A549 (cell line): Measurements from ENCODE around the gene HGFAC. TPM values are rescaled to one million over a fixed set of nuclear protein-coding genes. Genes with fewer than 3 reads are reported as not detected.

ENCODE experiments used
- ATAC-seq, 2 experiments: fragments of 200-7000 bp in 1 of 2; fragments of >200 bp in 1 of 2; cut with Nextera tagmentation in 1 of 2; cut with Tn5 transposase in 1 of 2; 3 replicates each; pipeline versions ENCODE4 v1.8.0 to v1.9.1; 2018 to 2020; ENCODE audit warnings: mild to moderate bottlenecking in 1 of 2, moderate library complexity in 1 of 2
- CTCF ChIA-PET: fragments of 300-600 bp; sonication (Branson Sonifier 250); formaldehyde crosslinking; extraction: SDS; loops from one replicate; lab custom pipeline; 2021; ENCODE audit warnings: antibody characterized with exemption, inconsistent platforms; lab: Yijun Ruan, JAX
- POLR2A ChIA-PET: fragments of 350-600 bp; formaldehyde crosslinking; extraction: SDS; loops from one replicate; lab custom pipeline; 2021; ENCODE audit warnings: antibody characterized with exemption, inconsistent platforms; lab: Yijun Ruan, JAX
- DNase-seq, 2 experiments: peaks; one replicate each; pipeline versions ENCODE4 v3.0.0 to v3.0.0-alpha.2; 2011 to 2016; ENCODE audit warnings: low read depth in 1 of 2, low spot score in 1 of 2
- FAIRE-seq: peaks from 2 replicates; lab custom pipeline; 2011; peaks lifted over from hg19 to GRCh38; lab: Jason Lieb, UNC
- H3K27ac ChIP-seq, 2 experiments: fragments of >200 bp; sonication (Bioruptor Twin); formaldehyde crosslinking; 3 replicates each; pipeline ENCODE4 v1.5.1; 2016 to 2017
- H3K4me1 ChIP-seq: fragments of >200 bp; sonication (Bioruptor Twin); formaldehyde crosslinking; 3 replicates; pipeline ENCODE4 v1.6.1; 2016
- H3K4me2 ChIP-seq: fragments of >200 bp; sonication (Bioruptor Twin); formaldehyde crosslinking; 3 replicates; pipeline ENCODE4 v1.6.1; 2016
- H3K4me3 ChIP-seq: fragments of >200 bp; sonication (Bioruptor Twin); formaldehyde crosslinking; 3 replicates; pipeline ENCODE4 v1.5.1; 2016
- H3K9me3 ChIP-seq: fragments of >200 bp; sonication (Bioruptor Twin); formaldehyde crosslinking; 3 replicates; pipeline ENCODE4 v1.6.1; 2016
- CBX2 ChIP-seq: fragments of 200-600 bp; sonication (generic); IDR thresholded peaks from 2 replicates; pipeline ENCODE4 v1.6.1; 2016; ENCODE audit warnings: low read depth, mild to moderate bottlenecking, borderline replicate concordance
- CEBPB ChIP-seq, 2 experiments: fragments of >200 bp in 1 of 2; sonication (Bioruptor Twin) in 1 of 2; formaldehyde crosslinking in 1 of 2; IDR thresholded peaks; 2 replicates each; pipeline ENCODE4 v1.6.1; 2012 to 2016
- CHD2 ChIP-seq: fragments of 150-350 bp; IDR thresholded peaks from 2 replicates; pipeline ENCODE4 v1.6.1; 2014; ENCODE audit warnings: low read length; ENCODE audit not compliant: partially characterized antibody
- CHD4 ChIP-seq: fragments of 200-600 bp; sonication (generic); IDR thresholded peaks from 2 replicates; pipeline ENCODE4 v1.6.1; 2016; ENCODE audit warnings: antibody characterized with exemption, mild to moderate bottlenecking, borderline replicate concordance
- ESRRA ChIP-seq: fragments of 150-350 bp; IDR thresholded peaks from 2 replicates; pipeline ENCODE4 v1.6.1; 2014; ENCODE audit warnings: mild to moderate bottlenecking, low read length, borderline replicate concordance
- HOXA7 ChIP-seq: fragments of 250-450 bp; sonication (Bioruptor Pico); IDR thresholded peaks from 2 replicates; pipeline ENCODE4 v1.5.0; 2020; ENCODE audit warnings: mild to moderate bottlenecking, moderate library complexity
- KDM5A ChIP-seq: fragments of 200-600 bp; sonication (generic); IDR thresholded peaks from 2 replicates; pipeline ENCODE4 v1.6.1; 2016; ENCODE audit warnings: antibody characterized with exemption, mild to moderate bottlenecking
- RCOR1 ChIP-seq: fragments of 150-350 bp; IDR thresholded peaks from 2 replicates; pipeline ENCODE4 v1.6.1; 2014; ENCODE audit warnings: antibody characterized with exemption, low read length, low read depth
- RFX5 ChIP-seq: fragments of 450-650 bp; IDR thresholded peaks from 2 replicates; pipeline ENCODE4 v1.7.1; 2014; ENCODE audit warnings: antibody characterized with exemption, mild to moderate bottlenecking, moderate library complexity
- RNF2 ChIP-seq: fragments of 200-600 bp; sonication (generic); IDR thresholded peaks from 2 replicates; pipeline ENCODE4 v1.6.1; 2016; ENCODE audit warnings: low read depth, mild to moderate bottlenecking, antibody characterized with exemption, moderate library complexity, borderline replicate concordance
- ZNF302 ChIP-seq: fragments of 250-450 bp; sonication (Bioruptor Pico); IDR thresholded peaks from 2 replicates; pipeline ENCODE4 v1.9.0; 2021; ENCODE audit warnings: inconsistent platforms, mild to moderate bottlenecking, moderate library complexity
- WGBS: methylation state at CpG from one replicate; pipeline ENCODE4 v1.1.6; 2017; ENCODE audit errors: missing lambda C conversion rate; 5-methylcytosine and 5-hydroxymethylcytosine counted together
- polyA plus RNA-seq, 4 experiments: library from polyadenylated mRNA; depleted of rRNA in 3 of 4; stranded (reverse); fragments of >200 nt; fragmentation: RNase III in 1 of 4; extraction: RNeasy Plus Mini Kit Qiagen cat#74134 plus additional on column Dnase treatment in 1 of 4; gene quantifications; 2 replicates in 3 of 4; 3 replicates in 1 of 4; pipeline ENCODE4 v1.2.3, GENCODE V29; 2011 to 2017
- TF ChIP-seq, protein P1 (sequence below): IDR thresholded peaks from 2 replicates; pipeline ENCODE4 v1.6.1; 2012
- TF ChIP-seq, protein P2 (sequence below): fragments of 250-450 bp; sonication (Bioruptor Pico); IDR thresholded peaks from 2 replicates; pipeline ENCODE4 v1.5.0; 2021; ENCODE audit warnings: mild to moderate bottlenecking, moderate library complexity, borderline replicate concordance
- TF ChIP-seq, protein P3 (sequence below): fragments of >200 bp; sonication (Bioruptor Twin); formaldehyde crosslinking; IDR thresholded peaks from 3 replicates; pipeline ENCODE4 v1.5.1; 2016
- TF ChIP-seq, protein P4 (sequence below): fragments of 200-600 bp; sonication (generic); IDR thresholded peaks from 2 replicates; pipeline ENCODE4 v1.6.1; 2016; ENCODE audit warnings: antibody characterized with exemption, mild to moderate bottlenecking, moderate library complexity
- TF ChIP-seq, protein P5 (sequence below): fragments of >200 bp; sonication (Bioruptor Twin); formaldehyde crosslinking; IDR thresholded peaks from 3 replicates; pipeline ENCODE4 v1.6.1; 2016
- TF ChIP-seq, protein P6 (sequence below): fragments of >200 bp; sonication (Bioruptor Twin); formaldehyde crosslinking; IDR thresholded peaks from 2 replicates; pipeline ENCODE4 v1.6.1; 2016
- TF ChIP-seq, protein P7 (sequence below): fragments of 250-450 bp; sonication (Bioruptor Pico); IDR thresholded peaks from 2 replicates; pipeline ENCODE4 v1.5.0; 2020; ENCODE audit warnings: low read depth, mild to moderate bottlenecking, moderate library complexity

Gene HGFAC
- polyA plus RNA-seq, 2 of the 4 experiments (the other 2 are of a cell fraction) = 0.25 TPM; not detected in 1

DNA sequence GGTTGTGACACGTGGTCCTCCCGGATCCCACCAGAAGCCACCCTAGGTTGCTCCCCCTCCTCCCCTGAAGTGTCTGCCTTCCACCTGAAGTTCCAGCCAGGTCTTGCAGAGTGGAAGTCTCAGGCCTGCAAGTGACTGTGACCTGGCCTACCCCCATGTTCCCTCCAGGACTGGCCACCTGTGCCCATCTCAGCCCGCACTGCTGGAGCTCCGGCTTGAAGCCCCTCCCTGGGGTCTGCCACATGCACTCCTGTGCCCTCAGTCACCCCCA is 6.1 kb upstream of the HGFAC start (continued):
- TF ChIP-seq, protein P1, sequence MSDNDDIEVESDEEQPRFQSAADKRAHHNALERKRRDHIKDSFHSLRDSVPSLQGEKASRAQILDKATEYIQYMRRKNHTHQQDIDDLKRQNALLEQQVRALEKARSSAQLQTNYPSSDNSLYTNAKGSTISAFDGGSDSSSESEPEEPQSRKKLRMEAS = no peak

DNA sequence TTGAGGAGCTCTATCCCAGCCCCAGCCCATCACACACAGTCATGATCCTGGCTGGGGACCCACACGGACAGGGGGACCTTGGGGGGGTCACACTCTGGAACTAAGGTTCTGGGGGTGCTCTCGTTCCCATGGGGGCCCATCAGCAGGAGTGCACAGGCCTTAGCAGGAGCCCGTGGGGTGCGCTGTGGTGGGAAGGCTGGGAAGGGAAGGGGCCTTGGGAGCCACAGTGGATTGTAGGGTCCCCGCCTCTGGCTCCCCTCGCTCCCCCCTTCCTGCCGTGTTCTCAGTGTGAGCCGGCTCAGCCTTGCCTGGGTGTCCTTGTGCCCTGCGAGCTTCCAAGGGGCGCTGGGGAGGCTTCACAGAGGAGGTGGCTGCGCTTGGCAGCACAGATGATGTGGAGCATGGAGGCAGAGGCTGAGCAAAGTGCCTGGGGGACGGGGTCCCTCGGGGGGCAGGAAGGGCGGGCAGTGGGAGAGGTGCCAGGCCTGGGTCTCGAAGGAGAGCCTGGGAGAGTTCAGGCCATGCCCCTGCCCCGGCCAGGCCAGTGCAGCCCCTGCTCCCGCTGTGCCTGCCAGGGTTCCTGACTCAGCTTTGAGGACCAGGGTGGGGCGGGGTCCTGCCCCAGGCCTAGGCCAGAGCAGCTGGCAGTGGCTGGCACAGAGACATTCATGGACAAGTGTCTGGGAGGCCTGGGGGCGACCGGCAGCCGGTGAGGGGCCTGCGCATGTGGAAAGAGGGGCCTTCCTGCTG is 5.5 kb upstream of the HGFAC start:
- H3K4me3 ChIP-seq = no peak overlapping the region
- ATAC-seq = peak in 1 of 2 experiments; percentile 32; a peak in 4 of 6 replicates
- peaks cover 24% of the 10 kb centered on the region for H3K4me1 ChIP-seq
- POLR2A ChIA-PET = no interaction called here
- CTCF ChIA-PET = interaction anchor here (1.6 kb wide), 2 partner anchors 9 to 90 kb away, joined by 4 to 8 read pairs; no protein-coding TSS in a partner anchor
- no peaks in the 10 kb centered on the region for H3K9me3 ChIP-seq
- FAIRE-seq = no peak
- peak overlapping the region; percentile 52 for H3K4me2 ChIP-seq
- TF ChIP-seq, protein P2, sequence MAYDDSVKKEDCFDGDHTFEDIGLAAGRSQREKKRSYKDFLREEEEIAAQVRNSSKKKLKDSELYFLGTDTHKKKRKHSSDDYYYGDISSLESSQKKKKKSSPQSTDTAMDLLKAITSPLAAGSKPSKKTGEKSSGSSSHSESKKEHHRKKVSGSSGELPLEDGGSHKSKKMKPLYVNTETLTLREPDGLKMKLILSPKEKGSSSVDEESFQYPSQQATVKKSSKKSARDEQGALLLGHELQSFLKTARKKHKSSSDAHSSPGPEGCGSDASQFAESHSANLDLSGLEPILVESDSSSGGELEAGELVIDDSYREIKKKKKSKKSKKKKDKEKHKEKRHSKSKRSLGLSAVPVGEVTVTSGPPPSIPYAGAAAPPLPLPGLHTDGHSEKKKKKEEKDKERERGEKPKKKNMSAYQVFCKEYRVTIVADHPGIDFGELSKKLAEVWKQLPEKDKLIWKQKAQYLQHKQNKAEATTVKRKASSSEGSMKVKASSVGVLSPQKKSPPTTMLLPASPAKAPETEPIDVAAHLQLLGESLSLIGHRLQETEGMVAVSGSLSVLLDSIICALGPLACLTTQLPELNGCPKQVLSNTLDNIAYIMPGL (CRISPR knock-in tag) = no peak
- no peak for TF ChIP-seq RNF2
- TF ChIP-seq ZNF302 (CRISPR knock-in tag) = no peak
- TF ChIP-seq KDM5A = no peak
- TF ChIP-seq HOXA7 (CRISPR knock-in tag) = no peak
- TF ChIP-seq, protein P3, sequence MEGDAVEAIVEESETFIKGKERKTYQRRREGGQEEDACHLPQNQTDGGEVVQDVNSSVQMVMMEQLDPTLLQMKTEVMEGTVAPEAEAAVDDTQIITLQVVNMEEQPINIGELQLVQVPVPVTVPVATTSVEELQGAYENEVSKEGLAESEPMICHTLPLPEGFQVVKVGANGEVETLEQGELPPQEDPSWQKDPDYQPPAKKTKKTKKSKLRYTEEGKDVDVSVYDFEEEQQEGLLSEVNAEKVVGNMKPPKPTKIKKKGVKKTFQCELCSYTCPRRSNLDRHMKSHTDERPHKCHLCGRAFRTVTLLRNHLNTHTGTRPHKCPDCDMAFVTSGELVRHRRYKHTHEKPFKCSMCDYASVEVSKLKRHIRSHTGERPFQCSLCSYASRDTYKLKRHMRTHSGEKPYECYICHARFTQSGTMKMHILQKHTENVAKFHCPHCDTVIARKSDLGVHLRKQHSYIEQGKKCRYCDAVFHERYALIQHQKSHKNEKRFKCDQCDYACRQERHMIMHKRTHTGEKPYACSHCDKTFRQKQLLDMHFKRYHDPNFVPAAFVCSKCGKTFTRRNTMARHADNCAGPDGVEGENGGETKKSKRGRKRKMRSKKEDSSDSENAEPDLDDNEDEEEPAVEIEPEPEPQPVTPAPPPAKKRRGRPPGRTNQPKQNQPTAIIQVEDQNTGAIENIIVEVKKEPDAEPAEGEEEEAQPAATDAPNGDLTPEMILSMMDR = no peak
- TF ChIP-seq CBX2 = no peak
- TF ChIP-seq, protein P4, sequence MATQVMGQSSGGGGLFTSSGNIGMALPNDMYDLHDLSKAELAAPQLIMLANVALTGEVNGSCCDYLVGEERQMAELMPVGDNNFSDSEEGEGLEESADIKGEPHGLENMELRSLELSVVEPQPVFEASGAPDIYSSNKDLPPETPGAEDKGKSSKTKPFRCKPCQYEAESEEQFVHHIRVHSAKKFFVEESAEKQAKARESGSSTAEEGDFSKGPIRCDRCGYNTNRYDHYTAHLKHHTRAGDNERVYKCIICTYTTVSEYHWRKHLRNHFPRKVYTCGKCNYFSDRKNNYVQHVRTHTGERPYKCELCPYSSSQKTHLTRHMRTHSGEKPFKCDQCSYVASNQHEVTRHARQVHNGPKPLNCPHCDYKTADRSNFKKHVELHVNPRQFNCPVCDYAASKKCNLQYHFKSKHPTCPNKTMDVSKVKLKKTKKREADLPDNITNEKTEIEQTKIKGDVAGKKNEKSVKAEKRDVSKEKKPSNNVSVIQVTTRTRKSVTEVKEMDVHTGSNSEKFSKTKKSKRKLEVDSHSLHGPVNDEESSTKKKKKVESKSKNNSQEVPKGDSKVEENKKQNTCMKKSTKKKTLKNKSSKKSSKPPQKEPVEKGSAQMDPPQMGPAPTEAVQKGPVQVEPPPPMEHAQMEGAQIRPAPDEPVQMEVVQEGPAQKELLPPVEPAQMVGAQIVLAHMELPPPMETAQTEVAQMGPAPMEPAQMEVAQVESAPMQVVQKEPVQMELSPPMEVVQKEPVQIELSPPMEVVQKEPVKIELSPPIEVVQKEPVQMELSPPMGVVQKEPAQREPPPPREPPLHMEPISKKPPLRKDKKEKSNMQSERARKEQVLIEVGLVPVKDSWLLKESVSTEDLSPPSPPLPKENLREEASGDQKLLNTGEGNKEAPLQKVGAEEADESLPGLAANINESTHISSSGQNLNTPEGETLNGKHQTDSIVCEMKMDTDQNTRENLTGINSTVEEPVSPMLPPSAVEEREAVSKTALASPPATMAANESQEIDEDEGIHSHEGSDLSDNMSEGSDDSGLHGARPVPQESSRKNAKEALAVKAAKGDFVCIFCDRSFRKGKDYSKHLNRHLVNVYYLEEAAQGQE = no peak
- TF ChIP-seq ESRRA = no peak
- TF ChIP-seq CHD2 = no peak
- no peak for TF ChIP-seq RFX5
- TF ChIP-seq, protein P5, sequence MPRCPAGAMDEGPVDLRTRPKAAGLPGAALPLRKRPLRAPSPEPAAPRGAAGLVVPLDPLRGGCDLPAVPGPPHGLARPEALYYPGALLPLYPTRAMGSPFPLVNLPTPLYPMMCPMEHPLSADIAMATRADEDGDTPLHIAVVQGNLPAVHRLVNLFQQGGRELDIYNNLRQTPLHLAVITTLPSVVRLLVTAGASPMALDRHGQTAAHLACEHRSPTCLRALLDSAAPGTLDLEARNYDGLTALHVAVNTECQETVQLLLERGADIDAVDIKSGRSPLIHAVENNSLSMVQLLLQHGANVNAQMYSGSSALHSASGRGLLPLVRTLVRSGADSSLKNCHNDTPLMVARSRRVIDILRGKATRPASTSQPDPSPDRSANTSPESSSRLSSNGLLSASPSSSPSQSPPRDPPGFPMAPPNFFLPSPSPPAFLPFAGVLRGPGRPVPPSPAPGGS = no peak
- TF ChIP-seq CEBPB (IDR thresholded peaks at IDR 0.05) = no peak
- TF ChIP-seq, protein P6, sequence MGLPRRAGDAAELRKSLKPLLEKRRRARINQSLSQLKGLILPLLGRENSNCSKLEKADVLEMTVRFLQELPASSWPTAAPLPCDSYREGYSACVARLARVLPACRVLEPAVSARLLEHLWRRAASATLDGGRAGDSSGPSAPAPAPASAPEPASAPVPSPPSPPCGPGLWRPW = no peak
- no peak for TF ChIP-seq RCOR1
- no peak for TF ChIP-seq CHD4
- TF ChIP-seq, protein P7, sequence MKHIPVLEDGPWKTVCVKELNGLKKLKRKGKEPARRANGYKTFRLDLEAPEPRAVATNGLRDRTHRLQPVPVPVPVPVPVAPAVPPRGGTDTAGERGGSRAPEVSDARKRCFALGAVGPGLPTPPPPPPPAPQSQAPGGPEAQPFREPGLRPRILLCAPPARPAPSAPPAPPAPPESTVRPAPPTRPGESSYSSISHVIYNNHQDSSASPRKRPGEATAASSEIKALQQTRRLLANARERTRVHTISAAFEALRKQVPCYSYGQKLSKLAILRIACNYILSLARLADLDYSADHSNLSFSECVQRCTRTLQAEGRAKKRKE (CRISPR knock-in tag) = no peak
- H3K27ac ChIP-seq = peak overlapping the region; percentile 98 to 99
- WGBS = 73% methylated on average over 11 of the region's 22 CpGs
- DNase-seq = no peak
